GM19025 (cell line): ENCODE data around the gene PHIP.
"Not testable (repeated sequence)": the region's sequence is repeated elsewhere in the genome, so short reads cannot be mapped to it uniquely, and the experiment has no call there.

Experiments used
- ATAC-seq: cut with Tn5 transposase; IDR thresholded peaks from one replicate; pipeline ENCODE4 v1.9.1; 2021; ENCODE audit warnings: mild to moderate bottlenecking, low read depth, moderate library complexity; ENCODE audit not compliant: unreplicated experiment

Gene PHIP

GRCh38 chr6:79078075-79078969 is at the start of gene PHIP:
Gene PHIP, minus strand, starts transcription at chr6:79078254. Its CDS starts 186 bp downstream, at chr6:79078068.
- peak; percentile 60 for ATAC-seq

- ATAC-seq: no peak
Observed at GRCh38 chr6:79127660-79128059, 49.6 kb upstream of the PHIP start.

GRCh38 chr6:79119217-79119616 is 41.2 kb upstream of the PHIP start:
- ATAC-seq: no peak

GRCh38 chr6:79117752-79118151 is 39.7 kb upstream of the PHIP start:
- ATAC-seq: no peak

GRCh38 chr6:79115553-79116182 is 37.6 kb upstream of the PHIP start:
- ATAC-seq: no peak

- no peak for ATAC-seq
Observed at GRCh38 chr6:79111549-79111948, 33.5 kb upstream of the PHIP start.

GRCh38 chr6:79101164-79101563 is 23.1 kb upstream of the PHIP start:
- ATAC-seq: no peak

- ATAC-seq: no peak
Observed at GRCh38 chr6:79100304-79100703, 22.2 kb upstream of the PHIP start.

- ATAC-seq: no peak
Observed at GRCh38 chr6:79094938-79095337, 16.9 kb upstream of the PHIP start.

GRCh38 chr6:79091801-79092200 is 13.7 kb upstream of the PHIP start:
- ATAC-seq: not testable (repeated sequence)

GRCh38 chr6:79089552-79090404 is 11.7 kb upstream of the PHIP start:
- no peak for ATAC-seq

GRCh38 chr6:79084693-79085092 is 6.6 kb upstream of the PHIP start:
- no peak for ATAC-seq

- ATAC-seq: no peak
Observed at GRCh38 chr6:79082304-79082703, 4.2 kb upstream of the PHIP start.

GRCh38 chr6:79081663-79082062 is 3.6 kb upstream of the PHIP start:
- no peak for ATAC-seq

GRCh38 chr6:79079561-79080041 is 1.5 kb upstream of the PHIP start:
- ATAC-seq: no peak

- ATAC-seq: peak; percentile 22
Observed at GRCh38 chr6:79077715-79078074, 359 bp downstream of the PHIP start.

GRCh38 chr6:79076782-79077641 is 1.0 kb downstream of the PHIP start:
- ATAC-seq: peak; percentile 45

- no peak for ATAC-seq
Observed at GRCh38 chr6:79076160-79076559, 1.9 kb downstream of the PHIP start.

GRCh38 chr6:79073888-79074287 is 4.2 kb downstream of the PHIP start:
- no peak for ATAC-seq

- no peak for ATAC-seq
Observed at GRCh38 chr6:79072640-79073181, 5.3 kb downstream of the PHIP start.
